Caki2 (cell line): ENCODE results near the gene RNF212. TPM values are rescaled to one million over a fixed set of nuclear protein-coding genes. Genes with fewer than 3 reads are reported as not detected.
A peak's percentile ranks its signal among the peaks of the same experiment; 100 is the strongest.

ENCODE experiments used
- DNase-seq: peaks from one replicate; pipeline ENCODE4 v3.0.0-alpha.2; 2015; ENCODE audit warnings: low read depth
- in situ Hi-C: cut with HindIII; loops from 2 replicates; pipeline ENCODE4 v1.10.0; 2016; ENCODE audit warnings: low sequenced_read_pairs, low pct_unique_long_range_greater_than_20kb, mixed read lengths
- total RNA-seq: library from RNA; depleted of rRNA; stranded (reverse); fragments of >200 nt; shearing (Covaris generic); gene quantifications from 2 replicates; pipeline ENCODE4 v1.2.3, GENCODE V29; 2014; ENCODE audit warnings: low replicate concordance

The RNF212 gene
- total RNA-seq, 1 experiment from 2014 or later, result not detected

- no peak for DNase-seq
- in situ Hi-C loops, result no loop called here
Measured at GRCh38 chr4:1031956-1032795, 81.2 kb downstream of the RNF212 start.

GRCh38 chr4:1031346-1031745, 82.0 kb downstream of the RNF212 start:
- in situ Hi-C loops, result no loop called here
- no peak for DNase-seq

GRCh38 chr4:1030559-1030958, 82.8 kb downstream of the RNF212 start:
- DNase-seq, result no peak
- in situ Hi-C loops, result no loop called here

- DNase-seq, result no peak
- in situ Hi-C loops, result no loop called here
Measured at GRCh38 chr4:1030031-1030430, 83.3 kb downstream of the RNF212 start.

GRCh38 chr4:1029529-1029928, 83.8 kb downstream of the RNF212 start:
- in situ Hi-C loops, result no loop called here
- no peak for DNase-seq

GRCh38 chr4:1028574-1029220, 84.7 kb downstream of the RNF212 start:
- DNase-seq, result no peak
- in situ Hi-C loops, result no loop called here

- DNase-seq, result no peak
- in situ Hi-C loops, result no loop called here
Measured at GRCh38 chr4:1027915-1028238, 85.5 kb downstream of the RNF212 start.

GRCh38 chr4:1027219-1027914, 86.0 kb downstream of the RNF212 start:
- DNase-seq, result no peak
- in situ Hi-C loops, result no loop called here

- peak; percentile 64 for DNase-seq
- in situ Hi-C loops, result no loop called here
Measured at GRCh38 chr4:1026115-1026514, 87.2 kb downstream of the RNF212 start.

GRCh38 chr4:1024882-1025545, 88.3 kb downstream of the RNF212 start:
- in situ Hi-C loops, result no loop called here
- DNase-seq, result no peak

GRCh38 chr4:1023895-1024740, 89.2 kb downstream of the RNF212 start:
- no peak for DNase-seq
- in situ Hi-C loops, result no loop called here

- DNase-seq, result no peak
- in situ Hi-C loops, result no loop called here
Measured at GRCh38 chr4:1023075-1023640, 90.2 kb downstream of the RNF212 start.

GRCh38 chr4:1022739-1023066, 90.7 kb downstream of the RNF212 start:
- DNase-seq, result no peak
- in situ Hi-C loops, result no loop called here

- in situ Hi-C loops, result no loop called here
- DNase-seq, result no peak
Measured at GRCh38 chr4:1022051-1022738, 91.2 kb downstream of the RNF212 start.
